Measurements from ENCODE around the gene SLC39A9.
"Not testable (repeated sequence)": the region's sequence is repeated elsewhere in the genome, so short reads cannot be mapped to it uniquely, and the experiment has no call there.

Gene SLC39A9

GRCh38 chr14:69480136-69480535 is 81.6 kb downstream of the SLC39A9 start:
- no peak for DNase-seq

DNA sequence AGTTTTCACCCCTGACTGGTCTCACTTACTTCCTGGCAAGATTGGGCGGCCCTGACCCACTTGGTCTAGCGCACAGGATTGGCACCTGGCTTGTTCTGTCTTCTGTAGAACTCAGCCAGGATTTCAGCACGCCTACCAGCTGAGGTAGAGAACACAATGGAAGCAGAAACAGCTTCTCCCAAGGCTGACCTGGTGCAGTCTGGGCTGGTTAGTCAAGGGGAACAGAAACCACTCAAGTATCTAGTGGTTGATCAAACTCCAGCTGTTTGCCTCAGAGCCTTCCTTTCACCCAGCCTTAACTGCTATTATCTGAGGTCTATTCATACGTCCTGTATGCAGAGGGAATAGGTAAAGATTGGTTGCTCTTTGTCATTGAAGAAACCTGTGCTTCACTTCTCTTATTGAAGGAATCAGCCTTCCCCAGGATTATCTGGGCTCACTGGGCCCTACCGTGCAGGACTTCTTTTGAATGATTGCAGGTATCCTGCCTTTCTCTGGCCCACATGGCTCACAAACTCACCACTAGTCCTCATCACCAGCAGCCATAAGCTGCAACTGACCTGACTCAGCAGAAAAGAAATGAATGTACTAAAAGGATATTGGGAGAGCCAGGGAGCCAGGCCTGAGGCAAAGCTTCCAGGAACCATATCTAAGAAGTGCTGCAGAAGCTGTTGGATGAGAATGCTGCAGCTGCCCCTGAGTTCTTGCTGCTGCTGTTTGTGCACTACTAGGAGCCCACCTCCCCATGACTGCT is 83.5 kb downstream of the SLC39A9 start:
- DNase-seq: no peak

- DNase-seq: no peak
Observed at GRCh38 chr14:69483765-69484443, 85.4 kb downstream of the SLC39A9 start.

- DNase-seq: no peak
Observed at GRCh38 chr14:69484444-69485314, 86.2 kb downstream of the SLC39A9 start, which contains the start of gene PLEKHD1. Gene PLEKHD1, plus strand, starts transcription at chr14:69484728. Its CDS starts 238 bp downstream, at chr14:69484966.

DNA sequence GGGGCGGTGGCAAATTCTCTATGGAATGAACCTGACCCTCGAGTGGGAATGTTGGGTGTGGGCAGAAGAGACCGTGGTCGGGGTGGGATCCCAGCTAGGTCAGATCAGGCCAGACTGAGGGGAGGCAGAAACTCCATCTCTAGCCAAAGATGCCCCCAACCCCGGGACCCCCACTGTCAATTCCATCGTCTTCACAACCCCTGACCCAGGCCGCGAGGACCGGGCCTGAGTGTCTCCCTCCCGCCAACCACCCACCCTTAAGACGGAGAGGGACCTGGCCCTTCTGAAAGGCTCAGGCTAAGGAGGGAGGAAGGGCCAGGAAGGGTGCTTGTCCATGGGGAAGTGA is 86.8 kb downstream of the SLC39A9 start:
- DNase-seq: no peak

DNA sequence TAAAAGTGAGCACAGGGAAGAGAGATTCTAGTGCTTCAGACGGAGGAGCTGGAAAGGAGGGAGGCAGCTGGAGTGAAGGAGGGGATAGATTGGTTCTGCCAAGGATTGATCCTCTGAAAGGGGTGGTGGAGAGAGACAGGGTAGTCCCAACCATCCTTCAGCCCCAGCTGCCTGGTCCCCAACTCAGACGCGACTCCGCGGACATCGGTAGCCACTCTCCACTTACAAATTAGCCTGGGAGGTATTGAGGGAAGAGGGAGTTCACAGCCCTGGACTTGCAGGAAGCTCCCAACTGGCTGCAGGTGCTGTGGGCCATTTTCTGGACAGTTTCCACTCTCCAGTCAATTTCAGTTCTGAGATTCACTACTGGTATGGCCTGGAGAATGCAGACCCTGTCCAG is 87.2 kb downstream of the SLC39A9 start:
- DNase-seq: no peak

- DNase-seq: no peak
Observed at GRCh38 chr14:69487226-69487625, 88.7 kb downstream of the SLC39A9 start.

- DNase-seq: no peak
Observed at GRCh38 chr14:69487771-69488170, 89.3 kb downstream of the SLC39A9 start.

DNA sequence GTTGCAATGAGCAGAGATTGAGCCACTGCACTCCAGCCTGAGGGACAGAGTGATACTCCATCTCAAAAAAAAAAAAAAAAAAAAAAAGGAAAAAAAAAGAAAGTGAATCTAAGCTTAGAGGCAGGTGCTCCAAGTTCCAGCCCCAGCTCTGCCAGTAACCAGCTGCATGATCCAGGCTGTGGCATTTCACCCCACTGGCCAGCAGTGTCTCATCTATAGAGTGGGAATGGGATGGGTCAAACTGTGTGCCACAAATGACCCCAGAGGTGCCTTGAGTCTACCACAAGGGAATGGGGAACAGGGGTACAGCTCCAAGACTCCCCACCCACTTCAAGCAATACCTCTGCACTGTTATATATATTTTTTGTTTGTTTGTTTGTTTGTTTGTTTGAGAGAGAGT is 91.0 kb downstream of the SLC39A9 start:
- DNase-seq: no peak

DNA sequence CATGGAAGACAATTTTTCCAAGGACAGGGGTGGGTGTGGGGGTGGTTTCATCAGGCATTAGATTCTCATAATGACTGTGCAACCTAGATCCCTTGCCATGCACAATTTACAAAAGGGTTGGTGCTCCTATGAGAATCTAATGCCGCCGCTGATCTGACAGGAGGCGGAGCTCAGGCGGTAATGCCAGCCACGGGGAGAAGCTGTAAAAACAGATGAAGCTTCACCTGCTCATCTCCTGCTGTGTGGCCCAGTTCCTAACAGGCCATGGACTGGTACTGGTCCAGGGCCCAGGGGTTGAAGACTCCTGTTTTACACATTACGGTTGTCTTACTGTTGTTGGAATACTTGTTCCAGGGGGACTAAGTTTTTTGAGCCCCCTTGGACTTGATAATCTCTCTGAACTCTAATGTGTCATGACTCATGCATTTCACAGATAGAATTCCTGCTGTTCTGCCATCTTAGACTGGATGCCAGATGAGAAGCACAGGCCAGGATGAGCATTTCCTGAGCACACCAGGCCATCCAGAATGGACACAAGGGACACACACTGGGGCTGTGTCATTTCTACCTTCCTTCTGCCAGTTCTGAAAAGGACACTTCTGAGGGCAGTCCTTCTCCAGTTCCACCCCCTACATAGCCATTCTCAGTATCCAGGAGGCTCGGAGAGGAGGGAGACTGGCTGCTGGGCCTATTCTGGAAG is 91.9 kb downstream of the SLC39A9 start:
- no peak for DNase-seq

DNA sequence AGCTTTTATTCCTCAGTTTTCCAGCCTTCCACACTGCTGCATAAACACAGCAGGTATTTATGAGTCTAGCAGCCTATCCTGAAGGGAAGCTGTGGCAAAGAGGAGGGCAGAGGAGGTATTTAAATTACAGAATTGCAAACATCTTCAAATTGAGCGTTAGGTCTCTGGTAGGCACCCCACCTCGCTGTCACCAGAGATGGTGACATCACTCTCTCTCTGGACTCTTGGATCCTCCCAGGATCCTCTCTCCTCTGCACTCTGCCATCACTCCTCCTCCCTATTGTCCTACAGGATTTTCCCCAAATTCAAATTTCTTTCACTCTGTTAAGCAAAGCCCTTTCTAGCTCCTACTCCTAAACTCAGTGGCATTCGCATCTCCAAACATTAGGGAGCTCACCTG is 92.7 kb downstream of the SLC39A9 start:
- no peak for DNase-seq

DNA sequence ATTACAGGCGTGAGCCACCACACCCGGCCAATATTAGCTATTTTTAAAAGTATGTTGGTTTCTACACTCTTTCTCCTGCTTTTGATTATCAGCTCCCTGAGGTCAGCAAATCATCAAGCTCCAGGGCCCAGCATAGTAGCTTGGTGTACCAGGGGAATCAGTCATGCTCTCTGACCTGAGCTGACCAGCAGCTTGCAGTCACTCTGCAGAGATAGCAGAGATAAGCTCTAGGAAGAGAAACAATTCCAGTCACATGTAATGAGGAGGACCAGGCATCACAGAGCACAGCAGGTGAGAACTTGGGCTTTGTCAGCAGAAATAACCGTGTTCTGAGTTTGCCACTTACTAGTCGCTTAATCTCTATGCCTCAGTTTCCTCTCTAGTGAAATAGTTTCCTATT is 94.5 kb downstream of the SLC39A9 start:
- DNase-seq: no peak

GRCh38 chr14:69493791-69494190 is 95.3 kb downstream of the SLC39A9 start:
- no peak for DNase-seq

GRCh38 chr14:69495341-69495921 is 96.9 kb downstream of the SLC39A9 start:
- DNase-seq: no peak

GRCh38 chr14:69497866-69498265 is 99.4 kb downstream of the SLC39A9 start:
- DNase-seq: not testable (repeated sequence)

DNA sequence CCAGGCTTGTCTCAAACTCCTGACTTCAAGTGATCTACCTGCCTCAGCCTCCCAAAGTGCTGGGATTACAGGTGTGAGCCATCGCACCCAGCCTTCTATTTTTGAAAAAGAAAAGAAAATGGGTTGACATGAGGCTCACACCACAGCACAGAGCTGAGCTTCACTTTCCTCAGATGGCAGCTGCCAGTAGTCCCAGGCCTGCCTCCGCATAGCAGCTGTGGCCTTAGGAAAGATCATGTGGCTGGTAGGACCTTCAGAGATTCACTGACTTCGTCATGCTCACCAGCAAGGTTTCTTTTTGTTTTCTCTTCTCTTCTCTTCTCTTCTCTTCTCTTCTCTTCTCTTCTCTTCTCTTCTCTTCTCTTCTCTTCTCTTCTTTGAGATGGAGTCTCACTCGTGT is 99.8 kb downstream of the SLC39A9 start:
- not testable (repeated sequence) for DNase-seq

- no peak for DNase-seq
Observed at GRCh38 chr14:69499436-69499835, 100.9 kb downstream of the SLC39A9 start.

DNA sequence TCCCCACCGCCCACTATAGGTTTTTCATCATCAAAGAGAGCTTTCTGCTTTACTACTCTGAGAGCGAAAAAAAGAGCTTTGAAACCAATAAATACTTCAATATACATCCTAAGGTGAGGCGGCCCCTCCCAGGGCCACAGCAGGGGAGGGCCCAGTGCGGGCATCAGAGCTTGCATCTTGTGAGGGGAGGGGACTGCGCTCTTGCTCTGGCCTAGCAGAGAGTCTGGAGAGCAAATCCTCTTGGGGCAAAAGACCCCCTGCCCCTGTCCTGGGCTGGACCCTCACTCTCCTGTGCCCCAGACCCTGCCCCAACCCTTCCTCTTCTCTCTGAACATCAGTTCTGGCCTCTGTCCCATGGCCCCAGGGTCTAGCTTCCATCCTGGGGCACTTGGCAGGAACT is 101.6 kb downstream of the SLC39A9 start:
- DNase-seq: no peak

- DNase-seq: no peak
Observed at GRCh38 chr14:69500736-69501135, 102.2 kb downstream of the SLC39A9 start.

GRCh38 chr14:69501423-69501838 is 102.9 kb downstream of the SLC39A9 start:
- DNase-seq: no peak

DNA sequence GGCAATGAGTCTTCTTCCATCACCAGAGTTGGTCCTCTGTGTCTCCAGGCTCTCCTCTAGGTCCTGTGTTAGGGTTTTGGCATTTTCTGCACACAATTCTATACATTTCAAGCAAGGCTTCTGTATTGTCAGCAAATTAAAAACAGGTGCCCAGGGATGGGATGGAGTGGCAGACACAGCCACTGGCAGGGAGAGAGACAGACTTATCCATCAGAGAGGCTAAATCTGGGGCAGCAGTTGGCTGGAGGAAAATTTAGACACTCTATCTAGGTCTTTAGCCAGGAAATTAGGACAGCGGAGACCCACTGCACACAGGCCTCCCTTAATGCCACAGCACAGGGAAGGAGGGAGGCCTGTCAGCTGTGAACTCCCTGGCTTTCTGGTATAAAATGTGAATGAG is 106.3 kb downstream of the SLC39A9 start:
- no peak for DNase-seq

Data from stimulated activated naive CD4-positive, alpha-beta T cell treated with Interleukin-2 at 50 U/mL for 16 hours (primary cell).